ENCODE data around the gene TULP3.

Gene TULP3

GRCh38 chr12:2960996-2961616 lies 70.4 kb downstream of the TULP3 start:
- DNase-seq (ENCODE audit: low read depth in 1 of 2, low spot score in 1 of 2): no peak
- Histone ChIP-seq H3K4me3 (replicated peaks; ENCODE audit: insufficient read depth, low read length) (no peak overlapping the region), H3K27me3 (ENCODE audit: insufficient read depth, poor library complexity, severe bottlenecking) (peaks cover 48% of the 10 kb centered on the region), H3K27ac (replicated peaks) (no peak overlapping the region)
- TF ChIP-seq GABPA (IDR thresholded peaks at IDR 0.05; ENCODE audit: low read depth) (no peak), SPI1 (IDR thresholded peaks at IDR 0.05; ENCODE audit: borderline replicate concordance, low read depth) (no peak), REST (IDR thresholded peaks at IDR 0.05; ENCODE audit: insufficient replicate concordance, low read depth) (no peak), POLR2AphosphoS5 (IDR thresholded peaks at IDR 0.05; ENCODE audit: low read depth) (no peak)
- TF ChIP-seq, protein P1, sequence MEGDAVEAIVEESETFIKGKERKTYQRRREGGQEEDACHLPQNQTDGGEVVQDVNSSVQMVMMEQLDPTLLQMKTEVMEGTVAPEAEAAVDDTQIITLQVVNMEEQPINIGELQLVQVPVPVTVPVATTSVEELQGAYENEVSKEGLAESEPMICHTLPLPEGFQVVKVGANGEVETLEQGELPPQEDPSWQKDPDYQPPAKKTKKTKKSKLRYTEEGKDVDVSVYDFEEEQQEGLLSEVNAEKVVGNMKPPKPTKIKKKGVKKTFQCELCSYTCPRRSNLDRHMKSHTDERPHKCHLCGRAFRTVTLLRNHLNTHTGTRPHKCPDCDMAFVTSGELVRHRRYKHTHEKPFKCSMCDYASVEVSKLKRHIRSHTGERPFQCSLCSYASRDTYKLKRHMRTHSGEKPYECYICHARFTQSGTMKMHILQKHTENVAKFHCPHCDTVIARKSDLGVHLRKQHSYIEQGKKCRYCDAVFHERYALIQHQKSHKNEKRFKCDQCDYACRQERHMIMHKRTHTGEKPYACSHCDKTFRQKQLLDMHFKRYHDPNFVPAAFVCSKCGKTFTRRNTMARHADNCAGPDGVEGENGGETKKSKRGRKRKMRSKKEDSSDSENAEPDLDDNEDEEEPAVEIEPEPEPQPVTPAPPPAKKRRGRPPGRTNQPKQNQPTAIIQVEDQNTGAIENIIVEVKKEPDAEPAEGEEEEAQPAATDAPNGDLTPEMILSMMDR (IDR thresholded peaks at IDR 0.05; ENCODE audit: insufficient read depth, low read length): no peak

DNA sequence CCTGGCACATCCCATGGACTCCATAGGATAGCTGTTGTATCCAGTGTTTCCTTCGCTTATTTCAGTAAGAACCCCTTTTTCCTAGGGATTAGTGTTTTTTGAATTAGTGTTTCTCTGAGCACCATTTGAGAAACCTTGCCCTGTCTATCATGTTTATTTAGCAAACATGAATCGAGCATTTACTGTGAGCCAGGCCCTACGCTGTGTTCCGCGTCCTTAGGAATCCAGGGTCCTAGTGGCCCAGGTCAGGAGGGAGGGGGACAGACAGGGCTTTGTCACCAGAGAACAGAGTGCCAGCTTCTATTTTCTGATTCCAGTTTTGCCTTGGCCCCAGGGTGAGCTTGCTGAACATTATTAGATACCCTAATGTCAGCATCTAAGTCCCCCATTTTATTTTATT lies 71.0 kb downstream of the TULP3 start:
- Histone ChIP-seq H3K27ac (replicated peaks) (no peak overlapping the region), H3K27me3 (ENCODE audit: insufficient read depth, poor library complexity, severe bottlenecking) (peaks cover 48% of the 10 kb centered on the region), H3K4me3 (replicated peaks; ENCODE audit: insufficient read depth, low read length) (no peak overlapping the region)
- TF ChIP-seq, protein P1 (IDR thresholded peaks at IDR 0.05; ENCODE audit: insufficient read depth, low read length): no peak
- TF ChIP-seq POLR2AphosphoS5 (IDR thresholded peaks at IDR 0.05; ENCODE audit: low read depth) (no peak), REST (IDR thresholded peaks at IDR 0.05; ENCODE audit: insufficient replicate concordance, low read depth) (no peak), GABPA (IDR thresholded peaks at IDR 0.05; ENCODE audit: low read depth) (no peak), SPI1 (IDR thresholded peaks at IDR 0.05; ENCODE audit: borderline replicate concordance, low read depth) (no peak)
- DNase-seq (ENCODE audit: low read depth in 1 of 2, low spot score in 1 of 2): no peak

GRCh38 chr12:2963154-2963759 lies 72.6 kb downstream of the TULP3 start:
- H3K27ac ChIP-seq (replicated peaks): no peak overlapping the region
- H3K4me3 ChIP-seq (replicated peaks; ENCODE audit: insufficient read depth, low read length): no peak overlapping the region
- H3K27me3 ChIP-seq (ENCODE audit: insufficient read depth, poor library complexity, severe bottlenecking): peaks cover 36% of the 10 kb centered on the region
- DNase-seq (ENCODE audit: low read depth in 1 of 2, low spot score in 1 of 2): no peak
- TF ChIP-seq SPI1 (IDR thresholded peaks at IDR 0.05; ENCODE audit: borderline replicate concordance, low read depth): no peak
- no peak for TF ChIP-seq GABPA (IDR thresholded peaks at IDR 0.05; ENCODE audit: low read depth)
- TF ChIP-seq, protein P1 (IDR thresholded peaks at IDR 0.05; ENCODE audit: insufficient read depth, low read length): no peak
- TF ChIP-seq REST (IDR thresholded peaks at IDR 0.05; ENCODE audit: insufficient replicate concordance, low read depth): no peak
- TF ChIP-seq POLR2AphosphoS5 (IDR thresholded peaks at IDR 0.05; ENCODE audit: low read depth): no peak
